PC-9 (cell line): ENCODE measurements around the gene BRPF1. TPM values are rescaled to one million over a fixed set of nuclear protein-coding genes. Genes with fewer than 3 reads are reported as not detected.

ENCODE experiments used
- BruUV-seq: library from RNA; stranded (reverse); fragments of 400-500 nt; replicated peaks from 2 replicates; lab custom pipeline; 2021; lab: Mats Ljungman, UMichigan
- CTCF ChIA-PET: fragments of 300-600 bp; sonication (Branson Sonifier 250); formaldehyde crosslinking; loops from one replicate; lab custom pipeline; 2022; ENCODE audit warnings: antibody characterized with exemption; lab: Charles Lee
- POLR2A ChIA-PET: fragments of 300-600 bp; sonication (Branson Sonifier 250); formaldehyde crosslinking; loops from one replicate; lab custom pipeline; 2022; ENCODE audit warnings: antibody characterized with exemption; ENCODE audit not compliant: unreplicated experiment; lab: Charles Lee
- DNase-seq, 2 experiments: peaks; one replicate each; pipeline versions ENCODE4 v3.0.0 to v3.0.0-alpha.2; 2015 to 2022; ENCODE audit warnings: mixed read lengths in 1 of 2
- H2AFZ ChIP-seq: fragments of 200-600 bp; sonication (generic); 2 replicates; pipeline ENCODE4 v1.8.1; 2017; ENCODE audit warnings: antibody characterized with exemption
- H3F3A ChIP-seq: fragments of 200-600 bp; sonication (generic); 2 replicates; pipeline ENCODE4 v1.8.1; 2017; ENCODE audit warnings: antibody characterized with exemption, mild to moderate bottlenecking, low read depth; ENCODE audit not compliant: insufficient read depth
- H3K27ac ChIP-seq: fragments of 200-600 bp; sonication (generic); 2 replicates; pipeline ENCODE4 v1.6.1; 2016; ENCODE audit warnings: mixed run types
- H3K27me3 ChIP-seq: fragments of 200-600 bp; sonication (generic); 2 replicates; pipeline ENCODE4 v1.6.1; 2016; ENCODE audit warnings: low read depth, mixed run types; ENCODE audit not compliant: insufficient read depth
- H3K36me3 ChIP-seq: fragments of 200-600 bp; sonication (generic); 2 replicates; pipeline ENCODE4 v1.6.1; 2016; ENCODE audit warnings: low read depth, mixed run types
- H3K4me1 ChIP-seq: fragments of 200-600 bp; sonication (generic); replicated peaks from 2 replicates; pipeline ENCODE4 v1.6.1; 2016; ENCODE audit warnings: mixed run types; ENCODE audit not compliant: insufficient read depth
- H3K4me2 ChIP-seq: fragments of 200-600 bp; sonication (generic); 2 replicates; pipeline ENCODE4 v1.6.1; 2017; ENCODE audit warnings: mixed run types
- H3K4me3 ChIP-seq: fragments of 200-600 bp; sonication (generic); 2 replicates; pipeline ENCODE4 v1.6.1; 2016; ENCODE audit warnings: mixed run types
- H3K79me2 ChIP-seq: fragments of 200-600 bp; sonication (generic); 2 replicates; pipeline ENCODE4 v1.6.1; 2017; ENCODE audit warnings: low read depth, mixed run types
- H3K9me2 ChIP-seq: fragments of 200-600 bp; sonication (generic); 2 replicates; pipeline ENCODE4 v1.8.1; 2017; ENCODE audit warnings: mild to moderate bottlenecking; ENCODE audit not compliant: insufficient read depth
- H3K9me3 ChIP-seq: fragments of 200-600 bp; sonication (generic); 2 replicates; pipeline ENCODE4 v1.8.1; 2016; ENCODE audit warnings: low read depth; ENCODE audit not compliant: insufficient read depth
- H4K20me1 ChIP-seq: fragments of 200-600 bp; sonication (generic); 2 replicates; pipeline ENCODE4 v1.8.1; 2017; ENCODE audit not compliant: insufficient read depth
- CTCF ChIP-seq: fragments of 200-600 bp; sonication (generic); conservative IDR thresholded peaks from 2 replicates; pipeline ENCODE4 v1.6.1; 2017; ENCODE audit warnings: mixed run types, antibody characterized with exemption, mild to moderate bottlenecking, moderate library complexity
- EZH2 ChIP-seq: fragments of 200-600 bp; sonication (generic); IDR thresholded peaks from 2 replicates; pipeline ENCODE4 v1.8.0; 2017; ENCODE audit warnings: antibody characterized with exemption, low read depth
- intact Hi-C: fragments of 100-400 bp; cut with micrococcal nuclease; formaldehyde crosslinking; loops from one replicate; pipeline ENCODE4 v1.10.0; 2022; ENCODE audit not compliant: unreplicated experiment
- total RNA-seq: library from RNA; stranded (reverse); gene quantifications from 2 replicates; pipeline ENCODE4 v1.2.3, GENCODE V29; 2021

BRPF1 gene
- total RNA-seq, 1 experiment from 2014 or later = 15.9 TPM

- no peaks in the 10 kb centered on the region for H3K4me1 ChIP-seq
- H3K9me2 ChIP-seq = no peaks in the 10 kb centered on the region
- no peak for DNase-seq
- no peak overlapping the region for H3K4me2 ChIP-seq
- ChIA-PET POLR2A (no interaction called here), CTCF (no interaction called here)
- BruUV-seq = no TSS peak
- H4K20me1 ChIP-seq = no peaks in the 10 kb centered on the region
- no peaks in the 10 kb centered on the region for H3K9me3 ChIP-seq
- H3K4me3 ChIP-seq = no peak overlapping the region
- no peak overlapping the region for H2AFZ ChIP-seq
- H3K27ac ChIP-seq = no peak overlapping the region
- H3K36me3 ChIP-seq = no peaks in the 10 kb centered on the region
- H3K79me2 ChIP-seq = no peaks in the 10 kb centered on the region
- no peaks in the 10 kb centered on the region for H3K27me3 ChIP-seq
- TF ChIP-seq EZH2 (no peak), CTCF (no peak)
- intact Hi-C loops = no loop called here
- H3F3A ChIP-seq = no peaks in the 10 kb centered on the region
Observed at GRCh38 chr3:9701006-9701405, 30.5 kb upstream of the BRPF1 start.

DNA sequence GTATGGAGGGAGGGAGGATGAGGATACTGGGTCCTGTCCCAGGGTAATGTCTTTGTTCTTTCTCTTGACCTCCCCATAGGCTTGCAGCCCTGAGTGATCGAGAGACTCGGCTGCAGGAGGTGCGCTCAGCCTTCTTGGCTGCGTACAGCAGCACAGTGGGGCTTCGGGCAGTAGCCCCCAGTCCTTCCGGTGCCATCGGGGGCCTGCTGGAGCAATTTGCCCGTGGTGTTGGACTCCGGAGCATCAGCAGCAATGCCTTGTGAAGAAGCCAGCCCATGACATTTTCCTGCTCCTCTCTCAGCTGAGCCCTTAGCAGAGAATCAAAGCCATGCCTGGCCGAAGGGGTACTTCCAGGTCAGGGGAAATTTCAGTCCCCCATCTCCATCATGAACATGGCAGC, 29.8 kb upstream of the BRPF1 start:
- H2AFZ ChIP-seq = no peak overlapping the region
- H3K27me3 ChIP-seq = no peaks in the 10 kb centered on the region
- no peaks in the 10 kb centered on the region for H4K20me1 ChIP-seq
- no peaks in the 10 kb centered on the region for H3K79me2 ChIP-seq
- no peak overlapping the region for H3K4me3 ChIP-seq
- CTCF ChIA-PET = interaction anchor here (0.7 kb wide), 1 partner anchor 1538 kb away, joined by 3 read pairs; no protein-coding TSS in a partner anchor
- H3K36me3 ChIP-seq = no peaks in the 10 kb centered on the region
- H3K9me2 ChIP-seq = no peaks in the 10 kb centered on the region
- no peaks in the 10 kb centered on the region for H3K4me1 ChIP-seq
- H3K4me2 ChIP-seq = no peak overlapping the region
- no peaks in the 10 kb centered on the region for H3K9me3 ChIP-seq
- BruUV-seq = no TSS peak
- H3K27ac ChIP-seq = no peak overlapping the region
- H3F3A ChIP-seq = no peaks in the 10 kb centered on the region
- TF ChIP-seq CTCF (no peak), EZH2 (no peak)
- intact Hi-C loops = no loop called here
- POLR2A ChIA-PET = no interaction called here
- DNase-seq = no peak

DNA sequence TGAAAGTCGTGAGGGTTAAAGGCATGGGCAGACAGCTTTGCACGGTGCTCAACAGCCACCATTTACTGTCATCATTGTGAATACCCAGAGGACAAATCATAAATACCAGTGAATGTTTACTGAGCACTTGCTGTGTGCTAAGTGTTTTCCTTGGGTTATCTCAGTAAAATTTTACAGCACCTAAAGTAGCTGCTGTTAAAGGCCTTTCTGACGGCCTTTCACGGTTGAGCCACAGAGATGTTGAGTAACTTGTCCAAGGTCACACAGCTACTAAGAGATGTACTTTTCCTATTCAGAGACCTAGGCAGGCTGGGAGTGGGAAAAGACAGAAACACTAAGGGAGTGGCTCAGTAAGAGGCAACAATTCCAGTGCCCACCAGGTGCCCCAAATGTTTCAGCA, 28.3 kb upstream of the BRPF1 start:
- Histone ChIP-seq H3K27ac (no peak overlapping the region), H3F3A (no peaks in the 10 kb centered on the region), H3K9me2 (no peaks in the 10 kb centered on the region), H3K36me3 (no peaks in the 10 kb centered on the region), H3K4me2 (no peak overlapping the region), H3K27me3 (0 out of 2 replicates have a peak, but pooled peaks cover 2% of the 10 kb centered on the region), H3K4me3 (no peak overlapping the region), H4K20me1 (no peaks in the 10 kb centered on the region), H2AFZ (no peak overlapping the region), H3K9me3 (no peaks in the 10 kb centered on the region), H3K79me2 (no peaks in the 10 kb centered on the region), H3K4me1 (no peaks in the 10 kb centered on the region)
- ChIA-PET POLR2A (no interaction called here), CTCF (no interaction called here)
- no TSS peak for BruUV-seq
- no peak for TF ChIP-seq CTCF
- TF ChIP-seq EZH2 = no peak
- DNase-seq = no peak
- intact Hi-C loops = no loop called here
